Natural killer cell (primary cell): Measurements from ENCODE around the gene KCNE4. TPM values are rescaled to one million over a fixed set of nuclear protein-coding genes. Genes with fewer than 3 reads are reported as not detected.

Experiments
- ATAC-seq, 3 donors: fragments of 150-1000 bp in 2 of 3; fragments of 200-7000 bp in 1 of 3; cut with Tn5 transposase; 1 replicate in 1 of 3; 2 replicates in 2 of 3; pipeline ENCODE4 v1.10.0; 2021; ENCODE audit warnings: mild to moderate bottlenecking in 2 of 3, moderate library complexity in 2 of 3
- DNase-seq, 2 donors: peaks; one replicate each; pipeline versions ENCODE4 v3.0.0 to v3.0.0-alpha.2; 2013 to 2021; ENCODE audit warnings: mixed read lengths in 1 of 2
- H3K27ac ChIP-seq: one replicate; pipeline ENCODE4 v1.5.1; 2013; ENCODE audit warnings: mild to moderate bottlenecking, low read length
- H3K27me3 ChIP-seq: one replicate; pipeline ENCODE4 v1.6.1; 2013; ENCODE audit warnings: low read length; ENCODE audit not compliant: control insufficient read depth, insufficient read depth
- H3K36me3 ChIP-seq: one replicate; pipeline ENCODE4 v1.6.1; 2013; ENCODE audit warnings: low read length; ENCODE audit not compliant: control insufficient read depth, insufficient read depth
- H3K4me1 ChIP-seq: one replicate; pipeline ENCODE4 v1.6.1; 2013; ENCODE audit warnings: low read length; ENCODE audit not compliant: control insufficient read depth, insufficient read depth
- H3K4me3 ChIP-seq: one replicate; pipeline ENCODE4 v1.5.1; 2013; ENCODE audit warnings: low read length
- H3K9me3 ChIP-seq: one replicate; pipeline ENCODE4 v1.6.1; 2013; ENCODE audit warnings: low read length; ENCODE audit not compliant: control insufficient read depth, insufficient read depth
- H3K27ac Mint-ChIP-seq, 2 donors: one replicate each; pipeline ENCODE4 v1.8.0; 2022; ENCODE audit warnings: mild to moderate bottlenecking in 2 of 2, mixed read lengths in 2 of 2, moderate library complexity in 1 of 2
- H3K27me3 Mint-ChIP-seq, 2 donors: one replicate each; pipeline ENCODE4 v1.8.0; 2022; ENCODE audit warnings: low read depth in 2 of 2, mixed read lengths in 2 of 2
- H3K36me3 Mint-ChIP-seq: one replicate; pipeline ENCODE4 v1.8.0; 2022; ENCODE audit warnings: mixed read lengths
- H3K4me1 Mint-ChIP-seq, 2 donors: one replicate each; pipeline ENCODE4 v1.8.0; 2022; ENCODE audit warnings: mixed read lengths in 2 of 2
- H3K4me3 Mint-ChIP-seq: one replicate; pipeline ENCODE4 v1.8.0; 2022; ENCODE audit warnings: mild to moderate bottlenecking, moderate library complexity, mixed read lengths
- H3K9me3 Mint-ChIP-seq, 2 donors: one replicate each; pipeline ENCODE4 v1.8.0; 2022; ENCODE audit warnings: mixed read lengths in 2 of 2
- WGBS: methylation state at CpG from one replicate; pipeline ENCODE4 v1.1.7; 2013; ENCODE audit warnings: missing lambda C conversion rate; ENCODE audit not compliant: insufficient coverage; 5-methylcytosine and 5-hydroxymethylcytosine counted together
- intact Hi-C: fragments of 100-400 bp; cut with micrococcal nuclease; formaldehyde crosslinking; loops from one replicate; pipeline ENCODE4 v1.14.2; 2022
- total RNA-seq, 4 donors: library from RNA; stranded (reverse); fragments of 120-200 nt in 1 of 4; gene quantifications; one replicate each; pipeline versions ENCODE4 v1.2.3 to v1.2.4, GENCODE V29; 2013 to 2022
- TF ChIP-seq, protein P1 (sequence below): fragments of 200-600 bp; IDR thresholded peaks from one replicate; pipeline ENCODE4 v1.8.0; 2022; ENCODE audit warnings: antibody characterized with exemption

The KCNE4 gene
- total RNA-seq, 3 donors from 2014 or later (not counting 1 experiment from before 2014, with no cell fraction given), result not detected

- intact Hi-C loops, result no loop called here
- Histone ChIP-seq H3K9me3 (no peaks in the 10 kb centered on the region), H3K27ac (no peak overlapping the region), H3K27me3 (no peaks in the 10 kb centered on the region), H3K36me3 (no peaks in the 10 kb centered on the region), H3K4me3 (no peak overlapping the region), H3K4me1 (no peaks in the 10 kb centered on the region)
- Mint-ChIP-seq H3K4me1 (no peaks in the 10 kb centered on the region), H3K36me3 (no peaks in the 10 kb centered on the region), H3K27me3 (no peaks in the 10 kb centered on the region), H3K27ac (no peak overlapping the region), H3K4me3 (no peak overlapping the region), H3K9me3 (peaks cover 0 to 3% of the 10 kb centered on the region in 2 donors)
- no peak for ATAC-seq
- WGBS, result 90% methylated on average over 3 of the region's 3 CpGs
- DNase-seq, result no peak
- TF ChIP-seq, protein P1, sequence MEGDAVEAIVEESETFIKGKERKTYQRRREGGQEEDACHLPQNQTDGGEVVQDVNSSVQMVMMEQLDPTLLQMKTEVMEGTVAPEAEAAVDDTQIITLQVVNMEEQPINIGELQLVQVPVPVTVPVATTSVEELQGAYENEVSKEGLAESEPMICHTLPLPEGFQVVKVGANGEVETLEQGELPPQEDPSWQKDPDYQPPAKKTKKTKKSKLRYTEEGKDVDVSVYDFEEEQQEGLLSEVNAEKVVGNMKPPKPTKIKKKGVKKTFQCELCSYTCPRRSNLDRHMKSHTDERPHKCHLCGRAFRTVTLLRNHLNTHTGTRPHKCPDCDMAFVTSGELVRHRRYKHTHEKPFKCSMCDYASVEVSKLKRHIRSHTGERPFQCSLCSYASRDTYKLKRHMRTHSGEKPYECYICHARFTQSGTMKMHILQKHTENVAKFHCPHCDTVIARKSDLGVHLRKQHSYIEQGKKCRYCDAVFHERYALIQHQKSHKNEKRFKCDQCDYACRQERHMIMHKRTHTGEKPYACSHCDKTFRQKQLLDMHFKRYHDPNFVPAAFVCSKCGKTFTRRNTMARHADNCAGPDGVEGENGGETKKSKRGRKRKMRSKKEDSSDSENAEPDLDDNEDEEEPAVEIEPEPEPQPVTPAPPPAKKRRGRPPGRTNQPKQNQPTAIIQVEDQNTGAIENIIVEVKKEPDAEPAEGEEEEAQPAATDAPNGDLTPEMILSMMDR, result no peak
Observed at GRCh38 chr2:223019390-223019930, 32.5 kb upstream of the KCNE4 start.

DNA sequence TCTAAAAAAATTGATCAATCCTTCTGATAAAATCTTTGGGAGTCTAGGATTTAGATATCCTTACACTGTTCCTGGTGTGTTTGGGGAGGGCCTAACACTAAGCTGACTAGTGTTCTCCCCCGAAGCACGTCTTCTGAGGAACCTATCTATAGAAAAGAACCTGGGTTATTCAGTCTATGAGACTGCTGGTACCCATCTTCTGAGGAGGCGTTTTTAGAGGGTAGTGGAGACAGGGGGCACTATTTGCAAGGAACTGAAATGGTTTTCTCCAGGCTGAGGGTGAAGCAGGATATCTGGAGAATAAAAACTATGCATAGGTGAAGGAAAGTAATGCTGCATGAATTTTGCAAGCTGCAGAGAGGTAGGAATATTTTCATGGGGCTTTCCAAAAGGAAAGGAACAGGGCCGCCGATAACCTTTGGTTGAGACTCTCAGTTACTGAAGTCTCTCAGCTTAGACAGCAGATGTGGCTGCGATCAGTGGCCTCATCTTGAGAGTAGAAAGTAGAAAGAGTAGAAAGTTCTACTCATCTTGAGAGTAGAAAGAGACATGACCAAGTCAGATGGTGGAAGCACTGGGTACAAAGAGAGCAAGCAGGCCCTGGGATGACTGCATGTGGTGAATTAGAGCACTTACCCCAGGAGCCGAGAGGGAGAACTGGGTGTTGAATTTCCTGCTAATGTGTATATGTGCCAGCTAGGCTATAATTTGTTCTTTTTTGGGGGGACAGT, 31.8 kb upstream of the KCNE4 start:
- TF ChIP-seq, protein P1, result no peak
- WGBS, result 88% methylated on average over 7 of the region's 7 CpGs

GRCh38 chr2:223020971-223021675, 30.9 kb upstream of the KCNE4 start:
- Histone ChIP-seq H3K9me3 (no peaks in the 10 kb centered on the region), H3K4me3 (no peak overlapping the region), H3K4me1 (no peaks in the 10 kb centered on the region), H3K27me3 (no peaks in the 10 kb centered on the region), H3K27ac (no peak overlapping the region), H3K36me3 (no peaks in the 10 kb centered on the region)
- Mint-ChIP-seq H3K27ac (no peak overlapping the region), H3K4me1 (no peaks in the 10 kb centered on the region), H3K4me3 (no peak overlapping the region), H3K36me3 (no peaks in the 10 kb centered on the region), H3K9me3 (peaks cover 0 to 3% of the 10 kb centered on the region in 2 donors), H3K27me3 (no peaks in the 10 kb centered on the region)
- WGBS, result 88% methylated on average over 5 of the region's 7 CpGs
- ATAC-seq (no peak), DNase-seq (no peak)
- intact Hi-C loops, result no loop called here
- TF ChIP-seq, protein P1, result no peak

More for the DNA sequence above, 31.8 kb upstream of the KCNE4 start:
- H3K27me3 Mint-ChIP-seq, result no peaks in the 10 kb centered on the region
- no peak for DNase-seq
- no peak for ATAC-seq
- intact Hi-C loops, result no loop called here
- no peak overlapping the region for H3K4me3 Mint-ChIP-seq
- no peaks in the 10 kb centered on the region for H3K4me1 ChIP-seq
- no peaks in the 10 kb centered on the region for H3K9me3 ChIP-seq
- H3K9me3 Mint-ChIP-seq, result peaks cover 0 to 3% of the 10 kb centered on the region in 2 donors
- no peak overlapping the region for H3K4me3 ChIP-seq
- H3K27ac Mint-ChIP-seq, result no peak overlapping the region
- H3K4me1 Mint-ChIP-seq, result no peaks in the 10 kb centered on the region
- H3K36me3 Mint-ChIP-seq, result no peaks in the 10 kb centered on the region
- no peak overlapping the region for H3K27ac ChIP-seq
- no peaks in the 10 kb centered on the region for H3K36me3 ChIP-seq
- H3K27me3 ChIP-seq, result no peaks in the 10 kb centered on the region
